ENCODE results near the gene STKLD1. TPM values are rescaled to one million over a fixed set of nuclear protein-coding genes. Genes with fewer than 3 reads are reported as not detected.

Gene STKLD1
- total RNA-seq, 1 donor from 2014 or later, result 0.64 TPM

- DNase-seq (ENCODE audit: low spot score), result no peak
- Mint-ChIP-seq H3K27ac (ENCODE audit: unreplicated experiment) (no peak overlapping the region), H3K9me3 (ENCODE audit: unreplicated experiment) (no peaks in the 10 kb centered on the region), H3K36me3 (ENCODE audit: low read depth, unreplicated experiment) (peaks cover 20% of the 10 kb centered on the region), H3K4me1 (ENCODE audit: unreplicated experiment) (no peaks in the 10 kb centered on the region), H3K27me3 (ENCODE audit: unreplicated experiment) (peaks cover 7% of the 10 kb centered on the region), H3K4me3 (ENCODE audit: unreplicated experiment) (no peak overlapping the region)
- no peak for TF ChIP-seq CTCF (IDR thresholded peaks at IDR 0.05; ENCODE audit: unreplicated experiment)
Observed at GRCh38 chr9:133401588-133401987, 25.4 kb downstream of the STKLD1 start.

GRCh38 chr9:133402689-133403088 is 26.5 kb downstream of the STKLD1 start:
- TF ChIP-seq CTCF (IDR thresholded peaks at IDR 0.05; ENCODE audit: unreplicated experiment), result no peak
- Mint-ChIP-seq H3K4me1 (ENCODE audit: unreplicated experiment) (no peaks in the 10 kb centered on the region), H3K4me3 (ENCODE audit: unreplicated experiment) (no peak overlapping the region), H3K36me3 (ENCODE audit: low read depth, unreplicated experiment) (peaks cover 25% of the 10 kb centered on the region), H3K27me3 (ENCODE audit: unreplicated experiment) (peaks cover 7% of the 10 kb centered on the region), H3K27ac (ENCODE audit: unreplicated experiment) (no peak overlapping the region), H3K9me3 (ENCODE audit: unreplicated experiment) (no peaks in the 10 kb centered on the region)
- DNase-seq (ENCODE audit: low spot score), result no peak

DNA sequence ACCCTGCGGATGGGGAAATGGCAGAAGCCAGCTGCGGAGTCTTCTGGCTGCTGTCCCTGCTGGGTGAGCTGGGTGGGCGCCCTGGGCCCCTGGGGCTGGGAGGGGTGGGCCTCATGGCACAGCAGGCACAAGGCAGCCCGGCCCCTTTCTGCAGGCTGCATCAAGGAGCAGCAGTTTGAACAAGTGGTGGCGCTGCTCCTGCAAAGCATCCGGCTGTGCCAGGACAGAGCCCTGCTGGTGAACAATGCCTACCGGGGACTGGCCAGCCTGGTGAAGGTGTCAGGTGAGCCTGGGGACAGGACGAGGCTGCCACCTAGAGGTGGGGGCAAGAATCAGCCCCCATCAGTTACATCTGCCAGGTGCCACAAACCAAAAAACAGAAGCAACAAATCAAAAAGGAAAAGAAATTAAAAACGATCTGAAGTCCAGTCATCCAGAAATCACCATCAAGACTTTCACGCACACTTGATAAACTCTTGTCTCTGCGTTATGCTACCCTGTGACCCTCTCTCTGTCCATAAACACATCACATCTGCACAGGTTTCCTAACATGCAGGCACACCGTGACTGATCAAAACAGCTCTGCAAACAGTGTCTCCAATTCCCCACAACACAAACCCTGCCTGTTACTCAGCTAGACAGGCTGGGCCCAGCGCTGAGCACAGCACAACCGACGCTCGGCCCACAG is 27.7 kb downstream of the STKLD1 start:
- Mint-ChIP-seq H3K4me3 (ENCODE audit: unreplicated experiment) (peak overlapping the region; percentile 31), H3K4me1 (ENCODE audit: unreplicated experiment) (no peaks in the 10 kb centered on the region), H3K27ac (ENCODE audit: unreplicated experiment) (peak overlapping the region; percentile 68), H3K9me3 (ENCODE audit: unreplicated experiment) (no peaks in the 10 kb centered on the region), H3K36me3 (ENCODE audit: low read depth, unreplicated experiment) (peaks cover 25% of the 10 kb centered on the region), H3K27me3 (ENCODE audit: unreplicated experiment) (peaks cover 7% of the 10 kb centered on the region)
- peak; percentile 49 for TF ChIP-seq CTCF (IDR thresholded peaks at IDR 0.05; ENCODE audit: unreplicated experiment)
- DNase-seq (ENCODE audit: low spot score), result peak; percentile 25

GRCh38 chr9:133404454-133405002 is 28.4 kb downstream of the STKLD1 start:
- Mint-ChIP-seq H3K4me1 (ENCODE audit: unreplicated experiment) (no peaks in the 10 kb centered on the region), H3K9me3 (ENCODE audit: unreplicated experiment) (no peaks in the 10 kb centered on the region), H3K27me3 (ENCODE audit: unreplicated experiment) (peaks cover 7% of the 10 kb centered on the region), H3K27ac (ENCODE audit: unreplicated experiment) (no peak overlapping the region), H3K4me3 (ENCODE audit: unreplicated experiment) (no peak overlapping the region), H3K36me3 (ENCODE audit: low read depth, unreplicated experiment) (peaks cover 25% of the 10 kb centered on the region)
- no peak for DNase-seq (ENCODE audit: low spot score)
- TF ChIP-seq CTCF (IDR thresholded peaks at IDR 0.05; ENCODE audit: unreplicated experiment), result no peak

Measured in endothelial cell (in vitro differentiated cells).